GM21717 (cell line): ENCODE results near the gene MED9.

ENCODE experiments used
- ATAC-seq: cut with Tn5 transposase; IDR thresholded peaks from one replicate; pipeline ENCODE4 v1.9.1; 2021; ENCODE audit warnings: mild to moderate bottlenecking, moderate library complexity; ENCODE audit not compliant: unreplicated experiment

The MED9 gene

GRCh38 chr17:17514993-17515933 lies 38.5 kb downstream of the MED9 start:
- ATAC-seq: no peak

- ATAC-seq: no peak
Observed at GRCh38 chr17:17515934-17516930, 39.4 kb downstream of the MED9 start.

DNA sequence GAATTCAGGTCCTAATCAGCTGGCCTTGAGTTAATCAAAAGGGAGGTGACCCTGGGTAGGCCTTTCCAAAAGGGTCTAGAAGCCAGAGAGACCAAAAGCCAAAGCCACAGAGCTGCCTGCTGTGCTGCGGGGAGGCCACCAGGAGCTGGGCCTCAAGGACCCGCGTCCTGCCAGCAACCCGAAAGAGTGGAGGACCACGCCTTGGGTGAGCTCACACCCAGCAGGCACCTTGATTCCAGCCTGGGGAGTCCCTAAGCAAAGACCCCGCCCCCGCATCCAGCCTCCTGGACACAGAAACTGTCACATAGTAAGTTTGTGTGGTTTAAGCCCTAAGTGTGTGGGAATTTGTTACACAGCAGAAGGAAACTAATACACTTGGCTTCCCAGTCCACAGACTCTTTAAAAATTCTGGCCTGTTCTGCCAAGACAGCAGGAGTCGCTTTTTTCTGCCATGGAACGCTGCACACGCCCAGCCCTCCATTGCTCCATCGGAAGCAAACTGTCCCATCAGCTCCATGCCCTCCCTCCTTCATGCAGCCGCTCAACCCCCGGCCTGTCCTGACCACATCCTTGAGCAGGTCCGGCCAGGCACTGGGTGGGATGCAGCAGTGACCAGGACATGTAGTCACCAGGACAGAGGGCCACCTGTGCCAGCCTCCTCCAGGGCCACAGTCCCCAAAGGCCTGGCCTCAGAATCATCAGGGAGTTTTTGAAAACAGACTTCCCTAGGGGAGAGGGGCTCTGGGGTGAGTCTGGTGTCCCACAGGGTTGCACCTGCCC lies 40.3 kb downstream of the MED9 start:
- ATAC-seq: no peak

DNA sequence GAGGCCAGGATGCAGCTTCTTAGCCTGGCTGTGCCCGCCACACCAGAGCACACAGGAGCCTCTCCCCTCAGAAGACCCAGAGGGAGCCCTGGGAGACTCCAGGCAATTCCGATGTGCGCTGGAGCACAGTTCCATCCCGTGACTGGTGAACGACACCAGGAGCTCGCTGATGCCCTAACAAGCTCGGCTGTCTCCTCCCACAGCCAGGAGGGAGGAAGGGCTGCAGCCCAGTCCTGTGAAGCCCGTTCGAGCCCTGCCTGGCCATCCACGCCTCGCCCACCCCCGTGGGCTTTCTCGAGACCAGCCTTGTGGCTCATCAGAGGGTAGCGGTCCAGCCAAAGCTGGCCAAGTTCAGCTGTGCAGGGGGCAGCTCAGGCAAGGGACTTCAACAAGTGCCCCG lies 41.2 kb downstream of the MED9 start:
- ATAC-seq: no peak

DNA sequence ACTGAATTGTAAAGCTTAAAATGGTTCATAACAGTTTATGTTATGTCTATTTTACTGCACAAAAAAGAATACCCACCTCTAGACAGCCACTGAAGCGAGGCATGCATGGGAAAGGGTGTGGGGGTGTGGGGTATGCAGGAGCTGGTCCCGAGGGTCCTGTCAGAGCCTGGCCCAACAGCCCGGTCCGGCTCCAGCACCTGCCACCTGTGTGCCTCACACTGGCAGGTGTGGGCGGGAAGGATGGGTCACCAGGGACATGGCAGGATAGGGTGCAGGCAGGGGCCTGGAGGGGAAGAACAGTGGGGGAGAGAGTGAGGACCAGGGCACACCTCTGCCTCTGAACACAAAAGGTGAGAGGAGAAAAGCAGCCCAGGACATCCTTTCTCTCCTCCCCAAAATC lies 42.2 kb downstream of the MED9 start:
- no peak for ATAC-seq

DNA sequence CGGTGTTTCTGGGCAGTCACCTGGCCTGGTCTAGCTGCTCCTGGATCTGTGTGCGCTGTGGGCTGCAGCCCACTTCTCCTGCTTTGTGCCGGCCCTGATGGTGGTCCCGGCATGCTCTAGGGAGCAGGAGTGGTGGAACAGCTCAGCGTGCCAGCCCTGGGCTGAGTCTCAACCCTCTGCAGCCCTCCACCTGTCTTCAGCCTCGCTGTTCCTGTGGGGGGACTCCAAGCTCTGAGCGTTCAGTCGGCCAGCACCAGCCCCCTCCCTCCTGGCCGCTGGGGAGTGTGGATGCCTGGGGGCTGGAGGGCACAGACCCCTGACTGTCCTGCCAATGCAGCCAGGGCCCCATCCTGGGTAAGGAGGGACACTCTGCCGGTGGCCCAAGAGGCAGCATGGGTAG lies 43.1 kb downstream of the MED9 start:
- no peak for ATAC-seq

- no peak for ATAC-seq
Observed at GRCh38 chr17:17520599-17521232, 43.9 kb downstream of the MED9 start.

DNA sequence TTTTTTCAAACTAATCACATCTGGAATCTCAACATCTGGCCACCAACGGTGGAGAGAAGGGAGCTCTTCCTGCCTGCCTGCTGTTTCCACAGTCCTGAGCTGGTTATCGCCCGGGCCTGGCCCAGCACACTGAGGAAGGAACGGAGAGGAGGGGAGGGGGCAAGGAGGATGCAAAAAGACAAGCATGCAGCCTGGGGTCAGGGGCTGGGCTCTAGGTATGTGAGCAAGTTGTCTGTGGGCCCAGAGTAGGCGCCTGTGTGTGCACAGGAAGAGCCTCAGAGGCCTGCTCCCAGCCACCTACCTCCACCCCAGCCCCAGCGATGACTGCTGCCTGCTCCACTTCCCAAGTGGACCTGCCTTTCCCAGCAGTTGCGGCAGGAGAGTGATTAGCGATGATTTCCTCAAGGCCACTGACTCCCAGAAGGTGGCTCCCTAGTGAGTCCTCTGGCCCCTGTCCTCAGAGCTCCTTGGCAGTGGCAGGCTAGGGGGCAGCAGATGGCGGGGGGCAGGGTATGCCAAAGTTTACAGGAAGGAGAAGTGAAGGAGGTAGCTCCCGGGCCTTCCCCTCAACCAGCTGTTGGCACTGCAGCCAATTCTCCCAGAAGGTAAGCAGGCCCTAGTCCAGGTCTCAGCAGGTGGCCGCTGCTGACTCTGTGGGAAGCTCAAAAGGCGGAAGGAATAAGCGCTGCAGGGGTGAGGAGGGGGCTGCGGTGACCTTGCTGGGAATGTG lies 46.4 kb downstream of the MED9 start:
- ATAC-seq: no peak

GRCh38 chr17:17523731-17524490 lies 47.1 kb downstream of the MED9 start:
- no peak for ATAC-seq

- ATAC-seq: no peak
Observed at GRCh38 chr17:17525311-17525710, 48.5 kb downstream of the MED9 start.

DNA sequence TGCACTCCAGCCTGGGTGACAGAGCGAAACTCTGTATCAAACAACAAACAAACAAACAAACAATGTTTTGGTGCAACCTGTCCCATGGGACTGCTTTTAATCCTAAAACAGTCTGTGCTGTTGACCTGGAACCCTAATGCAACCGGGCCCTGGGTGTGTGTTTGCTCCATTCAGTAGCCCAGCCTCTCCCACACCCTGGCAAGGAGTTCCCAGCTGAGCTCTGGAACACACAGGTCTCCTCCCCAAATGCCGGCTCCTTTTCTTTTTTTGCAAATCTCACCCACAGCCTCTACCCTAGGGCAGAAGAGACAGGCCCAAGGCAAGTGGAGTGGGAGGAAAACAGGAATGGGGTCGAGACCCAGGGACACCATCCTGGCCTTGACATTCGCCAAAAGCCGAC lies 49.2 kb downstream of the MED9 start:
- no peak for ATAC-seq

GRCh38 chr17:17526369-17526768 lies 49.6 kb downstream of the MED9 start:
- no peak for ATAC-seq

DNA sequence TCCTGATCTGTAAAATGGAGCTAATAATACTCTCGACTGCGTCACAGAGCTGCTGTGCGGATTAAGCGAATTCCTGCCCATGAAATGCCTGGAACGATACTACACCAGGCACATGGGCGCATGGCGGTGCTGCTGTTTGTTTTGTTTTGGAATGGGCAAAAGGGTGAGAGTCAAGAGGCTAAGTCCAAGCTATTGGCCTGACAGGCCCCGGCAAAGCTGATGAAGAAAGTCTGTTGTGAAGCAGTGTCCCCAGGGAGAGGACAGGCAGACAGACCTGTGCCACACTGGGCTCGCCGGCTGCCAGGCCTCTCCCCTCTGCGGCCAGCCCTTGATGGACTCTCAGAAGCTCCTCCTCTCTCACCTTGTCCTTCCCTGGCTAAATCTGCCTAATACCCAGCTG lies 50.7 kb downstream of the MED9 start:
- ATAC-seq: no peak

GRCh38 chr17:17527956-17528500 lies 51.2 kb downstream of the MED9 start:
- no peak for ATAC-seq

DNA sequence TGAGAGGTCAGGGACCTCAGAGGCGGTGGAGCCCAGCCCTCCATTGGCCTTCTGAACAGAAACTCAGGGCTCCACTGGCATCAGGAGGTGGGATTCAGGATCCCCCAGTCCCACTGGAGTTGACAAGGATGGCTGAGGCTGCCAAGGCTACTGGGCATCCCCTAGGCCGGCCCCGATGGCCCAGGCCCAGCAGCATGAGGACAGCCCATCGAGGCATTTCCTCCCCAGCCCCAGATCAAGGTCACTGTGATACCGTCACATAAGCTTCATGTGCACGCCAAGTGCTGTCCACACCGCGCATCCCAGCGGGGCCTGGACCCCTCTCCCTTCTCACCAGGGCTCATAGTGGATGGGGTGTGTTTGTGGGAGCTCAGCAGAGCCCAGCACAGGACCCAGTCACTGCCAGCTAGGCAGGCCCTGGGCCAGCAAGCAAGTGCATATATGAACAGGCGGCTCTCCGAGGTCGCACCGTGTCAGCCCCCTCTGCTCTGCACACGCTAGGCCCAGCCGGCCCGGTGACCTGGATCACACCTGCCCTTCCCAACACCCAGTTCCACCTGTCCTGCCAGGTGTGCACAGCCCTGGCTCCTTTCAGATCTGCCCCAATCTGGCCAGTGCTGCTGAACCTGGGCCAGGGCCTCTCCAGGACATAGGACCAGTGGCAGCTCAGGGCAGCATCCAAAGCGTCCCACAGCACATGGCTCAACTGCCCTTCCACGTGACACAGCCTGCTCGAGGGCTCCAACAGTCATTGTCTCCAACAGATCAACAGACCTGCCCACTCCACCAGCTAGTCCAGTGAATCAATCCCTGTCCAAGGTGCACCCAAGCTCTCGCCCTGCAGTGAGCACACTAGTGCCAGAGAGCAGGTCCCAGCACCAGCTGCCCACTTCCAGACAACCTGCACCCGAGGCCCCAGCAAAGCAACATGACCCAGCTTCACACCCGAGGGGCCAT lies 52.2 kb downstream of the MED9 start:
- ATAC-seq: no peak

DNA sequence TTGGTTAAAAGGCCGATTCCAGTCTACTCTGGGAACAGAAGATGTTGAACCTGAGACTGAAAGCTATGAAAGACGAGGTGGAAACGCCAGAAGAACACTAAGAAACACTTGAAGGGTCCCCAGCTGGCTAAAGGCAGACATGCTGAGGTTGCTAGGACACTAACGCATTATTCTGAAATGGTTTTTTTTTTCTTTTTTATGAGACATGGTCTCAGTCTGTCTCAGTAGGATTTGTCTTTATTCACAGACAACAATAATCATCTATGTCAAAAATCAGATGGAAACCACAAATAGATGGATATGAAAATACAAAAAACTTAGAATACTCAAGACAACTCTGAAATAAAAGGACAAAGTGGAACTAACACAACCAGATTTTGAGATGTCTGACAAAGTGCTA lies 54.4 kb downstream of the MED9 start:
- no peak for ATAC-seq

GRCh38 chr17:17532991-17533390 lies 56.2 kb downstream of the MED9 start:
- no peak for ATAC-seq
